GM12878 (cell line): ENCODE results near the gene KASH5. TPM values are rescaled to one million over a fixed set of nuclear protein-coding genes. Genes with fewer than 3 reads are reported as not detected.
A peak's percentile ranks its signal among the peaks of the same experiment; 100 is the strongest.

Experiments used
- ATAC-seq: fragments of 200-7000 bp; cut with Tn5 transposase; 3 replicates; pipeline ENCODE4 v1.9.1; 2020; ENCODE audit warnings: mild to moderate bottlenecking, moderate library complexity
- BruUV-seq: library from RNA; stranded (reverse); fragments of 400-500 nt; replicated peaks from 2 replicates; lab custom pipeline; 2021; lab: Mats Ljungman, UMichigan
- CTCF ChIA-PET: fragments of 300-600 bp; sonication (Branson Sonifier 250); formaldehyde crosslinking; extraction: SDS; loops from one replicate; lab custom pipeline; 2021; ENCODE audit warnings: inconsistent platforms; lab: Yijun Ruan, JAX
- POLR2A ChIA-PET: fragments of 350-600 bp; formaldehyde crosslinking; extraction: SDS; loops from one replicate; lab custom pipeline; 2021; ENCODE audit warnings: inconsistent platforms; lab: Charles Lee
- RAD21 ChIA-PET: fragments of 300-600 bp; sonication (Branson Sonifier 250); formaldehyde crosslinking; loops from one replicate; lab custom pipeline; 2023; ENCODE audit warnings: antibody characterized with exemption; ENCODE audit not compliant: unreplicated experiment; lab: Charles Lee
- SMC1A ChIA-PET: fragments of 300-600 bp; sonication (Branson Sonifier 250); formaldehyde crosslinking; loops from one replicate; lab custom pipeline; 2023; ENCODE audit not compliant: unreplicated experiment, uncharacterized antibody; lab: Charles Lee
- DNase-seq: peaks from one replicate; pipeline ENCODE4 v3.0.0-alpha.2; 2011; ENCODE audit warnings: low read depth, low spot score
- FAIRE-seq: peaks from 3 replicates; lab custom pipeline; 2011; peaks lifted over from hg19 to GRCh38; lab: Jason Lieb, UNC
- H2AFZ ChIP-seq: 2 replicates; pipeline ENCODE4 v1.6.0; 2011; ENCODE audit warnings: low read depth, low read length, control low read depth; ENCODE audit not compliant: control insufficient read depth
- H3K27ac ChIP-seq: 2 replicates; pipeline ENCODE4 v1.5.1; 2011; ENCODE audit warnings: control low read depth; ENCODE audit not compliant: control insufficient read depth, insufficient read depth
- H3K27me3 ChIP-seq, 2 experiments: replicated peaks in 1 of 2; 2 replicates each; pipeline versions ENCODE4 v1.6.0 to v1.6.1; 2011; ENCODE audit warnings: low read length in 1 of 2; ENCODE audit not compliant: control insufficient read depth in 2 of 2, insufficient read depth in 2 of 2
- H3K36me3 ChIP-seq, 2 experiments: 2 replicates each; pipeline ENCODE4 v1.5.1; 2011; ENCODE audit warnings: low read length in 1 of 2; ENCODE audit not compliant: control insufficient read depth in 2 of 2, insufficient read depth in 2 of 2
- H3K4me1 ChIP-seq: 2 replicates; pipeline ENCODE4 v1.6.1; 2011; ENCODE audit warnings: mild to moderate bottlenecking, low read length, moderate library complexity, mixed read lengths; ENCODE audit not compliant: control insufficient read depth, insufficient read depth
- H3K4me2 ChIP-seq: 2 replicates; pipeline ENCODE4 v1.6.0; 2011; ENCODE audit warnings: control low read depth; ENCODE audit not compliant: control insufficient read depth, insufficient read depth
- H3K4me3 ChIP-seq: fragments of 200-600 bp; sonication (generic); 2 replicates; pipeline ENCODE4 v1.5.1; 2016
- H3K79me2 ChIP-seq: 2 replicates; pipeline ENCODE4 v1.6.0; 2011; ENCODE audit warnings: low read length; ENCODE audit not compliant: control insufficient read depth, insufficient read depth
- H3K9ac ChIP-seq: 2 replicates; pipeline ENCODE4 v1.8.0; 2011; ENCODE audit warnings: low read length, control low read depth, mixed read lengths; ENCODE audit not compliant: control insufficient read depth, insufficient read depth
- H3K9me3 ChIP-seq: replicated peaks from 3 replicates; pipeline ENCODE4 v1.5.1; 2011; ENCODE audit warnings: mild to moderate bottlenecking, low read length; ENCODE audit not compliant: control insufficient read depth, insufficient read depth
- H4K20me1 ChIP-seq: 2 replicates; pipeline ENCODE4 v1.6.0; 2011; ENCODE audit not compliant: control insufficient read depth, insufficient read depth
- CBFB ChIP-seq: IDR thresholded peaks from 2 replicates; pipeline ENCODE4 v1.6.1; 2016; ENCODE audit warnings: antibody characterized with exemption, low read depth
- CHD1 ChIP-seq: IDR thresholded peaks from 2 replicates; pipeline ENCODE4 v1.6.1; 2012; ENCODE audit warnings: low read depth, low read length, improper control_type of control experiment
- DPF2 ChIP-seq: fragments of 450-650 bp; IDR thresholded peaks from 2 replicates; pipeline ENCODE4 v1.6.1; 2017; ENCODE audit warnings: mild to moderate bottlenecking
- EGR1 ChIP-seq, 2 experiments: IDR thresholded peaks; 1 replicate in 1 of 2; 2 replicates in 1 of 2; pipeline ENCODE4 v1.6.1; 2011 to 2012; ENCODE audit warnings: low read depth in 2 of 2, low read length in 2 of 2, borderline replicate concordance in 1 of 2, mild to moderate bottlenecking in 1 of 2, moderate library complexity in 1 of 2
- ELK1 ChIP-seq: IDR thresholded peaks from 2 replicates; pipeline ENCODE4 v1.6.1; 2012; ENCODE audit warnings: low read depth, low read length, improper control_type of control experiment
- HDGF ChIP-seq: fragments of 450-650 bp; IDR thresholded peaks from 2 replicates; pipeline ENCODE4 v1.6.1; 2016; ENCODE audit warnings: antibody characterized with exemption
- IKZF2 ChIP-seq, 2 experiments: fragments of 450-650 bp; IDR thresholded peaks; 2 replicates each; pipeline ENCODE4 v1.6.1; 2017; ENCODE audit warnings: mild to moderate bottlenecking in 2 of 2, moderate library complexity in 2 of 2
- KAT2A ChIP-seq: conservative IDR thresholded peaks from 2 replicates; pipeline ENCODE4 v1.6.1; 2011; ENCODE audit warnings: low read depth, low read length; ENCODE audit not compliant: control insufficient read depth
- KDM1A ChIP-seq: fragments of 200-600 bp; sonication (generic); IDR thresholded peaks from 2 replicates; pipeline ENCODE4 v1.6.1; 2016; ENCODE audit warnings: borderline replicate concordance
- MTA2 ChIP-seq: fragments of 450-650 bp; IDR thresholded peaks from 2 replicates; pipeline ENCODE4 v1.6.1; 2016; ENCODE audit warnings: low read depth, mild to moderate bottlenecking, moderate library complexity
- MTA3 ChIP-seq: IDR thresholded peaks from 2 replicates; pipeline ENCODE4 v1.6.1; 2012; ENCODE audit warnings: low read length, inconsistent platforms, borderline replicate concordance
- RBBP5 ChIP-seq: fragments of 200-600 bp; sonication (generic); conservative IDR thresholded peaks from 2 replicates; pipeline ENCODE4 v1.6.1; 2016
- RELA ChIP-seq: fragments of 450-650 bp; IDR thresholded peaks from 2 replicates; pipeline ENCODE4 v1.8.0; 2014; ENCODE audit warnings: borderline replicate concordance; ENCODE audit not compliant: partially characterized antibody
- RUNX3 ChIP-seq: IDR thresholded peaks from 2 replicates; pipeline ENCODE4 v1.6.1; 2012; ENCODE audit warnings: low read length, inconsistent platforms
- SREBF1 ChIP-seq: IDR thresholded peaks from 2 replicates; pipeline ENCODE4 v1.6.1; 2012; ENCODE audit warnings: mild to moderate bottlenecking, low read length
- ZBTB33 ChIP-seq: fragments of 450-650 bp; IDR thresholded peaks from 2 replicates; pipeline ENCODE4 v1.6.1; 2017; ENCODE audit warnings: mild to moderate bottlenecking
- ZNF207 ChIP-seq: fragments of 450-650 bp; IDR thresholded peaks from 2 replicates; pipeline ENCODE4 v1.6.1; 2014; ENCODE audit warnings: antibody characterized with exemption, mild to moderate bottlenecking, borderline replicate concordance
- WGBS: methylation state at CpG from one replicate; pipeline ENCODE4 v1.1.6; 2016; ENCODE audit warnings: low lambda C conversion rate; ENCODE audit not compliant: insufficient replicate concordance, insufficient coverage; ENCODE audit errors: missing lambda C conversion rate; 5-methylcytosine and 5-hydroxymethylcytosine counted together
- in situ Hi-C: fragments of 300-500 bp; cut with MboI; formaldehyde crosslinking; loops from 9 replicates; pipeline ENCODE4 v1.14.3; 2018; ENCODE audit warnings: mixed read lengths
- intact Hi-C: fragments of 100-400 bp; cut with micrococcal nuclease; formaldehyde crosslinking; loops from one replicate; pipeline ENCODE4 v1.14.2; 2022; ENCODE audit not compliant: unreplicated experiment
- polyA plus RNA-seq, 11 experiments: library from polyadenylated mRNA; depleted of rRNA in 4 of 11; unstranded in 6 of 11; stranded (reverse) in 5 of 11; fragments of >200 nt; fragmentation: Nextera tagmentation in 4 of 11; fragmentation: Illumina TruSeq in 1 of 11; extraction: Ambion mirVana in 4 of 11; extraction: Trizol in 1 of 11; gene quantifications; 1 replicate in 1 of 11; 2 replicates in 10 of 11; pipeline versions ENCODE4 v1.2.1 to v1.2.3, GENCODE V29; 2011 to 2016; ENCODE audit warnings: inconsistent platforms in 2 of 11, missing spikeins in 2 of 11, low read depth in 1 of 11
- total RNA-seq, 4 experiments: library from RNA; depleted of rRNA in 3 of 4; stranded (reverse); fragments of >200 nt in 3 of 4; fragmentation: Illumina TruSeq in 1 of 4; extraction: Trizol in 1 of 4; gene quantifications; 2 replicates each; pipeline versions ENCODE4 v1.2.1 to v1.2.3, GENCODE V29; 2013 to 2021
- TF ChIP-seq, protein P1 (sequence below): IDR thresholded peaks from 2 replicates; pipeline ENCODE4 v1.6.1; 2011; ENCODE audit warnings: low read depth, mild to moderate bottlenecking, low read length, moderate library complexity, borderline replicate concordance; ENCODE audit errors: extremely low read depth
- TF ChIP-seq, protein P2 (sequence below), 3 experiments: IDR thresholded peaks in 2 of 3; conservative IDR thresholded peaks in 1 of 3; 2 replicates each; pipeline ENCODE4 v1.5.1; 2011; ENCODE audit warnings: low read depth in 3 of 3, low read length in 3 of 3, mild to moderate bottlenecking in 3 of 3, control low read depth in 2 of 3, moderate library complexity in 2 of 3, inconsistent platforms in 1 of 3, mixed read lengths in 1 of 3; ENCODE audit not compliant: control insufficient read depth in 2 of 3, insufficient read depth in 1 of 3; ENCODE audit errors: extremely low read depth in 1 of 3

Gene KASH5
- total and polyA plus RNA-seq, 10 of the 15 experiments (the other 5 are each of a cell fraction or from before 2014, with no cell fraction given): 0.03 to 0.06 (median 0.05) TPM; not detected in 7

DNA sequence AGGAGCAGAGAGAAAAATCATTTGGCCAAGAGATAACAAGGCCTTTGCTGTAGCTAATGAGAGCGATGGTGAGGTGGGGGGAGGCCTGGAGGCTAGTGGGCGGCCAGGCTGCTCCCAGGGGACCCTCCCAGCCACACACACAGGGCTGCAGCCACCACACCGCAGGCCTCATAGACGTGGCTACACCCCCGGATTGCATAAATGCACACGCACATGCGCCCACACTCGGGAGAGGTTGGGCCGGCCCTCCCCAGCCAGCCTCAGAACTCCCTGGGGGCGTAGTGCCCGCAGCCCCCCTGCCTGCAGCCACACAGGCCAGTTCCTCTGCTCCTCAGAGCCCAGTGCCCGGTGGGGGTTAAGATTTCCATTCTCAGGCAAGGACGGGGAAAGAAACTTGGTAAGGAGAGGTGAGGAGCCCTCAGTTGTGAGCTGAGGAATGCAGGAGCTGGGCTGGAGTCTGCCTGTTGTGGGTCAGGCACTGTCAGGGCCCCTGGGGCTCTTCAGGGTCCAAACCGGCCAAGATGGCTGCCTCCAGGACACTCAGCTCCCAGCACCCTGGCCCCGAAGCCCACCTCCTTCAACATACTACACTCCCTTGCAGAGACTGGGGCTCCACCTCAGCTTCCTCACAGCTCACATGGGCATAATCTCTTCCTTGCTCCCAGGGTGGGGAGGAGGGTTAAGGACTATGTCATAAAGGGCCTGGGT lies 27.2 kb downstream of the KASH5 start:
- Histone ChIP-seq H4K20me1 (no peaks in the 10 kb centered on the region), H3K9ac (no peak overlapping the region), H3K36me3 (no peaks in the 10 kb centered on the region), H3K4me1 (0 out of 2 replicates have a peak, but pooled peaks cover 3% of the 10 kb centered on the region), H3K27ac (no peak overlapping the region), H3K27me3 (peaks cover 1 to 8% of the 10 kb centered on the region in 2 experiments; a peak in 3 of 4 replicates), H3K79me2 (no peaks in the 10 kb centered on the region), H3K4me3 (no peak overlapping the region), H3K9me3 (no peaks in the 10 kb centered on the region), H2AFZ (peak overlapping the region; percentile 52), H3K4me2 (no peak overlapping the region)
- WGBS: 2% methylated on average over 15 of the region's 15 CpGs
- peak; percentile 61 for FAIRE-seq
- SMC1A ChIA-PET: interaction anchor here (1.1 to 2.1 kb wide), 4 partner anchors 9 to 25 kb away, joined by 3 to 4 read pairs (median 4); partner anchors contain the start of gene GFY
- RAD21 ChIA-PET: interaction anchor here (0.7 to 1.6 kb wide), 7 partner anchors 9 to 91 kb away, joined by 3 read pairs; no protein-coding TSS in a partner anchor
- peak; percentile 91 for ATAC-seq
- BruUV-seq: no TSS peak
- in situ Hi-C loops (no loop called here), intact Hi-C loops (no loop called here)
- POLR2A ChIA-PET: interaction anchor here (0.6 to 1.3 kb wide), 3 partner anchors 14 to 530 kb away, joined by 4 to 6 read pairs (median 4); partner anchors contain the start of gene ALDH16A1
- CTCF ChIA-PET: interaction anchor here (0.7 to 3.8 kb wide), 7 partner anchors 9 to 189 kb away, joined by 3 to 19 read pairs (median 3); partner anchors contain the start of gene FLT3LG
- peak; percentile 41 for DNase-seq
- TF ChIP-seq, protein P1, sequence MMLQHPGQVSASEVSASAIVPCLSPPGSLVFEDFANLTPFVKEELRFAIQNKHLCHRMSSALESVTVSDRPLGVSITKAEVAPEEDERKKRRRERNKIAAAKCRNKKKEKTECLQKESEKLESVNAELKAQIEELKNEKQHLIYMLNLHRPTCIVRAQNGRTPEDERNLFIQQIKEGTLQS: no peak
- TF ChIP-seq CBFB (peak; percentile 94; the same call in 1 of the 2 replicates), RELA (peak; percentile 41), EGR1 (IDR thresholded peaks at IDR 0.05; ENCODE audit: borderline replicate concordance in 1 of 2, low read depth in 2 of 2, low read length in 2 of 2) (peak in 1 of 2 experiments; percentile 86; a peak in 2 of 3 replicates), CHD1 (no peak), HDGF (0 out of 2 replicates have a peak, but pooled peaks have one; percentile 40), MTA3 (peak; percentile 35; the same call in 1 of the 2 replicates), DPF2 (peak; percentile 99), ZNF207 (no peak), ZBTB33 (no peak), KAT2A (no peak), KDM1A (no peak), MTA2 (peak; percentile 96), SREBF1 (no peak), RBBP5 (no peak), RUNX3 (peak; percentile 93), ELK1 (0 out of 2 replicates have a peak, but pooled peaks have one; percentile 2), IKZF2 (IDR thresholded peaks at IDR 0.05) (peak; percentile 77 to 87)
- TF ChIP-seq, protein P2, sequence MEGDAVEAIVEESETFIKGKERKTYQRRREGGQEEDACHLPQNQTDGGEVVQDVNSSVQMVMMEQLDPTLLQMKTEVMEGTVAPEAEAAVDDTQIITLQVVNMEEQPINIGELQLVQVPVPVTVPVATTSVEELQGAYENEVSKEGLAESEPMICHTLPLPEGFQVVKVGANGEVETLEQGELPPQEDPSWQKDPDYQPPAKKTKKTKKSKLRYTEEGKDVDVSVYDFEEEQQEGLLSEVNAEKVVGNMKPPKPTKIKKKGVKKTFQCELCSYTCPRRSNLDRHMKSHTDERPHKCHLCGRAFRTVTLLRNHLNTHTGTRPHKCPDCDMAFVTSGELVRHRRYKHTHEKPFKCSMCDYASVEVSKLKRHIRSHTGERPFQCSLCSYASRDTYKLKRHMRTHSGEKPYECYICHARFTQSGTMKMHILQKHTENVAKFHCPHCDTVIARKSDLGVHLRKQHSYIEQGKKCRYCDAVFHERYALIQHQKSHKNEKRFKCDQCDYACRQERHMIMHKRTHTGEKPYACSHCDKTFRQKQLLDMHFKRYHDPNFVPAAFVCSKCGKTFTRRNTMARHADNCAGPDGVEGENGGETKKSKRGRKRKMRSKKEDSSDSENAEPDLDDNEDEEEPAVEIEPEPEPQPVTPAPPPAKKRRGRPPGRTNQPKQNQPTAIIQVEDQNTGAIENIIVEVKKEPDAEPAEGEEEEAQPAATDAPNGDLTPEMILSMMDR (IDR thresholded peaks at IDR 0.05 in 2 of 3, conservative IDR thresholded peaks at IDR 0.05 in 1 of 3; ENCODE audit: control insufficient read depth in 2 of 3, extremely low read depth in 1 of 3, insufficient read depth in 1 of 3, low read depth in 3 of 3, low read length in 3 of 3): no peak
